Breast epithelium (tissue), 3 donors: Measurements from ENCODE around the gene KRT8.

Source experiments
- CTCF ChIP-seq, 3 donors: fragments of 450-650 bp; IDR thresholded peaks; one replicate each; pipeline ENCODE4 v1.5.1; 2016 to 2017; ENCODE audit warnings: antibody characterized with exemption in 3 of 3, mild to moderate bottlenecking in 3 of 3, moderate library complexity in 3 of 3
- POLR2AphosphoS5 ChIP-seq, 3 donors: sonication (generic); formaldehyde crosslinking; IDR thresholded peaks; one replicate each; pipeline ENCODE4 v1.6.1; 2017; ENCODE audit warnings: antibody characterized with exemption in 3 of 3

GRCh38 chr12:52950553-52950952 lies 45.7 kb upstream of the KRT8 start:
- TF ChIP-seq CTCF (IDR thresholded peaks at IDR 0.05) = no peak
- no peak for TF ChIP-seq POLR2AphosphoS5 (IDR thresholded peaks at IDR 0.05)
